HepG2 (cell line): ENCODE data around the gene UBE2J1. TPM values are rescaled to one million over a fixed set of nuclear protein-coding genes. Genes with fewer than 3 reads are reported as not detected.
"Not testable (repeated sequence)": the region's sequence is repeated elsewhere in the genome, so short reads cannot be mapped to it uniquely, and the experiment has no call there.

Experiments
- ATAC-seq: fragments of 200-7000 bp; cut with Tn5 transposase; 3 replicates; pipeline ENCODE4 v1.9.1; 2020; ENCODE audit warnings: mild to moderate bottlenecking, moderate library complexity
- BruUV-seq: library from RNA; stranded (reverse); fragments of 400-500 nt; replicated peaks from 2 replicates; lab custom pipeline; 2021; lab: Mats Ljungman, UMichigan
- CTCF ChIA-PET: fragments of 300-600 bp; formaldehyde crosslinking; extraction: SDS; loops from one replicate; lab custom pipeline; 2021; ENCODE audit warnings: low total read pairs, inconsistent platforms, low intra/inter-chr PET ratio; lab: Yijun Ruan, JAX
- POLR2A ChIA-PET: fragments of 350-600 bp; sonication (Branson Sonifier 250); formaldehyde crosslinking; loops from one replicate; lab custom pipeline; 2020; ENCODE audit warnings: antibody characterized with exemption, inconsistent platforms; lab: Yijun Ruan, JAX
- DNase-seq: peaks from one replicate; pipeline ENCODE4 v3.0.0-alpha.2; 2015; ENCODE audit warnings: low spot score
- FAIRE-seq: peaks from 3 replicates; lab custom pipeline; 2011; peaks lifted over from hg19 to GRCh38; lab: Jason Lieb, UNC
- H2AFZ ChIP-seq: one replicate; pipeline ENCODE4 v1.6.1; 2011; ENCODE audit warnings: low read length, inconsistent platforms
- H3K27ac ChIP-seq: fragments of 300-600 bp; 3 replicates; pipeline ENCODE4 v1.8.0; 2011; ENCODE audit warnings: mixed run types, mild to moderate bottlenecking, mixed read lengths, low read length, inconsistent platforms; ENCODE audit not compliant: insufficient read depth; ENCODE audit errors: extremely low read length
- H3K27me3 ChIP-seq, 2 experiments: fragments of 200-600 bp in 1 of 2; 2 replicates in 1 of 2; 3 replicates in 1 of 2; pipeline versions ENCODE4 v1.6.0 to v1.8.0; 2011; ENCODE audit warnings: low read length in 2 of 2, mild to moderate bottlenecking in 2 of 2, moderate library complexity in 2 of 2, inconsistent platforms in 1 of 2; ENCODE audit not compliant: insufficient read depth in 2 of 2, control insufficient read depth in 1 of 2
- H3K36me3 ChIP-seq, 2 experiments: fragments of 200-600 bp in 1 of 2; replicated peaks in 1 of 2; 2 replicates in 1 of 2; 3 replicates in 1 of 2; pipeline versions ENCODE4 v1.5.1 to v1.8.0; 2011; ENCODE audit warnings: low read length in 2 of 2, inconsistent platforms in 1 of 2; ENCODE audit not compliant: insufficient read depth in 2 of 2, control insufficient read depth in 1 of 2
- H3K4me1 ChIP-seq: 2 replicates; pipeline ENCODE4 v1.5.1; 2012; ENCODE audit warnings: low read length, inconsistent platforms; ENCODE audit not compliant: insufficient read depth
- H3K4me2 ChIP-seq: 2 replicates; pipeline ENCODE4 v1.6.0; 2011; ENCODE audit warnings: low read depth, low read length, inconsistent platforms
- H3K4me3 ChIP-seq, 3 experiments: fragments of 200-600 bp in 1 of 3; sonication (generic), shearing (Covaris generic) in 1 of 3; replicated peaks in 1 of 3; 2 replicates each; pipeline ENCODE4 v1.5.1; 2011 to 2016; ENCODE audit warnings: low read length in 3 of 3, inconsistent platforms in 2 of 3, low read depth in 2 of 3, mild to moderate bottlenecking in 2 of 3, control low read depth in 1 of 3, mixed read lengths in 1 of 3; ENCODE audit not compliant: insufficient read depth in 1 of 3
- H3K79me2 ChIP-seq: one replicate; pipeline ENCODE4 v1.6.1; 2011; ENCODE audit warnings: low read length, inconsistent platforms; ENCODE audit not compliant: insufficient read depth
- H3K9ac ChIP-seq: 2 replicates; pipeline ENCODE4 v1.6.0; 2011; ENCODE audit warnings: mild to moderate bottlenecking, low read depth, low read length, inconsistent platforms; ENCODE audit not compliant: insufficient read depth
- H3K9me3 ChIP-seq: 2 replicates; pipeline ENCODE4 v1.5.1; 2012; ENCODE audit warnings: mild to moderate bottlenecking, low read length
- H4K20me1 ChIP-seq: 2 replicates; pipeline ENCODE4 v1.6.0; 2011; ENCODE audit warnings: inconsistent platforms, mild to moderate bottlenecking, low read length, moderate library complexity; ENCODE audit not compliant: insufficient read depth
- HMG20B ChIP-seq: conservative IDR thresholded peaks from 2 replicates; pipeline ENCODE4 v1.6.1; 2016; ENCODE audit warnings: missing genetic modification reagents, missing compliant biosample characterization
- MTA1 ChIP-seq: sonication (generic); formaldehyde crosslinking; IDR thresholded peaks from 2 replicates; pipeline ENCODE4 v1.4.0; 2020; ENCODE audit warnings: missing genetic modification reagents, mild to moderate bottlenecking, borderline replicate concordance
- NCOA1 ChIP-seq: sonication (generic); formaldehyde crosslinking; IDR thresholded peaks from 2 replicates; pipeline ENCODE4 v1.9.0; 2021; ENCODE audit warnings: missing genetic modification reagents
- TEAD3 ChIP-seq: optimal IDR thresholded peaks from 2 replicates; pipeline ENCODE3; 2016; ENCODE audit warnings: borderline replicate concordance
- WGBS: methylation state at CpG from one replicate; pipeline ENCODE4 v1.1.6; 2017; ENCODE audit warnings: low lambda C conversion rate; 5-methylcytosine and 5-hydroxymethylcytosine counted together
- in situ Hi-C: cut with HindIII; loops from 2 replicates; pipeline ENCODE4 v1.10.0; 2017; ENCODE audit warnings: low pct_unique_long_range_greater_than_20kb; ENCODE audit not compliant: extremely low pct_ligation_motif_present
- intact Hi-C: fragments of 100-400 bp; cut with micrococcal nuclease; formaldehyde crosslinking; loops from one replicate; pipeline ENCODE4 v1.10.0; 2022; ENCODE audit not compliant: unreplicated experiment
- polyA plus RNA-seq, 8 experiments: library from polyadenylated mRNA; depleted of rRNA in 3 of 8; stranded (reverse) in 7 of 8; unstranded in 1 of 8; fragments of >200 nt; fragmentation: Illumina TruSeq in 4 of 8; extraction: Trizol in 4 of 8; gene quantifications; 2 replicates each; pipeline versions ENCODE4 v1.2.1 to v1.2.3, GENCODE V29; 2011 to 2016; ENCODE audit warnings: low read depth in 4 of 8, missing spikeins in 1 of 8, mixed read lengths in 1 of 8; ENCODE audit not compliant: insufficient read depth in 1 of 8
- total RNA-seq, 5 experiments: library from RNA; depleted of rRNA; stranded (reverse); fragments of >200 nt; fragmentation: Illumina TruSeq; extraction: Trizol; gene quantifications; 2 replicates each; pipeline ENCODE4 v1.2.3, GENCODE V29; 2016; ENCODE audit warnings: low read depth in 1 of 5
- TF ChIP-seq, protein P1 (sequence below): sonication (generic); formaldehyde crosslinking; IDR thresholded peaks from 2 replicates; pipeline ENCODE4 v1.8.1; 2023; ENCODE audit warnings: mild to moderate bottlenecking, missing genetic modification reagents, borderline replicate concordance
- TF ChIP-seq, protein P2 (sequence below), 2 experiments: fragments of 450-650 bp in 1 of 2; sonication (generic) in 1 of 2; formaldehyde crosslinking in 1 of 2; IDR thresholded peaks; 2 replicates each; pipeline versions ENCODE4 v1.6.1 to v1.8.0; 2016 to 2022; ENCODE audit warnings: antibody characterized with exemption in 1 of 2, mild to moderate bottlenecking in 1 of 2, missing genetic modification reagents in 1 of 2

The UBE2J1 gene
- total and polyA plus RNA-seq, 2 of the 13 experiments (the other 11 are each of a cell fraction or from before 2014, with no cell fraction given), result 19.3 to 24.6 TPM

DNA sequence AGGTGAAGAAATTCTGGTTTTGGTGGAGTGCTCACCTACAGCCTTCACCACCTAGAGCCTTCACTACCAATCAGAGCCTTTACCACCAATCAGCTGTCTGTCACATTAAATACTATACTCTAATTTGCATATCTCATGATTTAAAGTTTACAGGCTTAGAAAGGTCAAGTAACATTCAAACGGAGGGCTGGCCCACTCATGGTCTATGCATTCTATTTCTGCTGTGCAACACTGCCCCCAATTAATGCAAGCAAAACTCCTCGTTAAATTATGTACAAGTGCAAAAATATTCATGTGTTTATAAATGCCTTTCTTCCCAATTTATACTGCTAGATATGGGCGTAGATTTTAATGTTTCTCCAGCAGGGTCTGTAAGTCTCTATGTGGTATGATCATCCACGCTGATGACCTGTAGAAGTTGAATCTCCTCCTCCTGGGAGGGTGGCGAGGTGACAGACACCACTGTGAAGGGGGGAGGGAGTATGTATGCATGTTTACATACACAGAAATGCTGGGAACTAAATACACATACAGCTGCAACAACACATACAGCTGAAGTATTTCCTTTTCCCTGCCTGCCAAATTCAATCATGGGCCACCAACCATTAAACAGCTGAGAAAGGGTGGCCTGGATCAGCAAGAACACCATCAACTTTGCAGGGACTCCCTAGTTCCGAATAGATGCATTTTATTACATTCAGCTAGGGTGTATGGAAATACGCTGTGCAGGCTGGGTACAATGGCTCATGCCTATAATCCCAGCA lies 46.4 kb upstream of the UBE2J1 start:
- no peak for DNase-seq

DNA sequence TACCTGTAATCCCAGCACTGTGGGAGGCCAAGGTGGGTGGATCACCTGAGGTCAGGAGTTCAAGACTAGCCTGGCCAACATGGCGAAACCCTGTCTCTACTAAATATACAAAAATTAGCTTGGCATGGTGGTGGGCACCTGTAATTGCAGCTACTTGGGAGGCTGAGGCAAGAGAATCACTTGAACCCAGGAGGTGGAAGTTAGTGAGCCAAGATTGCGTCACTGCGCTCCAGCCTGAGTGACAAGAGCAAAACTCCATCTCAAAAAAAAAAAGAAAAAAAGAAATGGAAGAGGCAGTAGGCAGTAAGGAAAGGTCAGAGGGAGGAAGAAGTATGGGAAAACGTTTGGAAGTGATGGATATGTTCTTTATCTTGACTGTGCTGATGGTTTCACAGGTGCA lies 45.4 kb upstream of the UBE2J1 start:
- H3K4me2 ChIP-seq, H4K20me1 ChIP-seq, in situ Hi-C loops, H3K9me3 ChIP-seq, H3K79me2 ChIP-seq, H2AFZ ChIP-seq, FAIRE-seq, H3K27me3 ChIP-seq, POLR2A ChIA-PET, DNase-seq, ATAC-seq, CTCF ChIA-PET, BruUV-seq, intact Hi-C loops, H3K4me3 ChIP-seq, H3K27ac ChIP-seq, H3K4me1 ChIP-seq, H3K9ac ChIP-seq, H3K36me3 ChIP-seq: not testable (repeated sequence)
- WGBS, result 73% methylated on average over 4 of the region's 4 CpGs

More for the DNA sequence above, 46.4 kb upstream of the UBE2J1 start:
- FAIRE-seq, result no peak
- no peak overlapping the region for H3K27ac ChIP-seq
- no peak overlapping the region for H3K9ac ChIP-seq
- H3K4me2 ChIP-seq, result no peak overlapping the region
- CTCF ChIA-PET, result no interaction called here
- H3K27me3 ChIP-seq, result no peaks in the 10 kb centered on the region
- H3K4me1 ChIP-seq, result no peaks in the 10 kb centered on the region
- no TSS peak for BruUV-seq
- in situ Hi-C loops, result no loop called here
- H2AFZ ChIP-seq, result no peak overlapping the region
- POLR2A ChIA-PET, result no interaction called here
- no peak overlapping the region for H3K4me3 ChIP-seq
- H3K79me2 ChIP-seq, result no peaks in the 10 kb centered on the region
- no peaks in the 10 kb centered on the region for H3K36me3 ChIP-seq
- intact Hi-C loops, result no loop called here
- ATAC-seq, result no peak
- no peaks in the 10 kb centered on the region for H4K20me1 ChIP-seq
- TF ChIP-seq NCOA1 (no peak), MTA1 (CRISPR knock-in tag) (no peak), TEAD3 (CRISPR knock-in tag) (no peak), HMG20B (CRISPR knock-in tag) (no peak)
- TF ChIP-seq, protein P1, sequence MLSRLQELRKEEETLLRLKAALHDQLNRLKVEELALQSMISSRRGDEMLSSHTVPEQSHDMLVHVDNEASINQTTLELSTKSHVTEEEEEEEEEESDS (CRISPR knock-in tag), result no peak
- TF ChIP-seq, protein P2, sequence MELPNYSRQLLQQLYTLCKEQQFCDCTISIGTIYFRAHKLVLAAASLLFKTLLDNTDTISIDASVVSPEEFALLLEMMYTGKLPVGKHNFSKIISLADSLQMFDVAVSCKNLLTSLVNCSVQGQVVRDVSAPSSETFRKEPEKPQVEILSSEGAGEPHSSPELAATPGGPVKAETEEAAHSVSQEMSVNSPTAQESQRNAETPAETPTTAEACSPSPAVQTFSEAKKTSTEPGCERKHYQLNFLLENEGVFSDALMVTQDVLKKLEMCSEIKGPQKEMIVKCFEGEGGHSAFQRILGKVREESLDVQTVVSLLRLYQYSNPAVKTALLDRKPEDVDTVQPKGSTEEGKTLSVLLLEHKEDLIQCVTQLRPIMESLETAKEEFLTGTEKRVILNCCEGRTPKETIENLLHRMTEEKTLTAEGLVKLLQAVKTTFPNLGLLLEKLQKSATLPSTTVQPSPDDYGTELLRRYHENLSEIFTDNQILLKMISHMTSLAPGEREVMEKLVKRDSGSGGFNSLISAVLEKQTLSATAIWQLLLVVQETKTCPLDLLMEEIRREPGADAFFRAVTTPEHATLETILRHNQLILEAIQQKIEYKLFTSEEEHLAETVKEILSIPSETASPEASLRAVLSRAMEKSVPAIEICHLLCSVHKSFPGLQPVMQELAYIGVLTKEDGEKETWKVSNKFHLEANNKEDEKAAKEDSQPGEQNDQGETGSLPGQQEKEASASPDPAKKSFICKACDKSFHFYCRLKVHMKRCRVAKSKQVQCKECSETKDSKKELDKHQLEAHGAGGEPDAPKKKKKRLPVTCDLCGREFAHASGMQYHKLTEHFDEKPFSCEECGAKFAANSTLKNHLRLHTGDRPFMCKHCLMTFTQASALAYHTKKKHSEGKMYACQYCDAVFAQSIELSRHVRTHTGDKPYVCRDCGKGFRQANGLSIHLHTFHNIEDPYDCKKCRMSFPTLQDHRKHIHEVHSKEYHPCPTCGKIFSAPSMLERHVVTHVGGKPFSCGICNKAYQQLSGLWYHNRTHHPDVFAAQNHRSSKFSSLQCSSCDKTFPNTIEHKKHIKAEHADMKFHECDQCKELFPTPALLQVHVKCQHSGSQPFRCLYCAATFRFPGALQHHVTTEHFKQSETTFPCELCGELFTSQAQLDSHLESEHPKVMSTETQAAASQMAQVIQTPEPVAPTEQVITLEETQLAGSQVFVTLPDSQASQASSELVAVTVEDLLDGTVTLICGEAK (IDR thresholded peaks at IDR 0.05), result no peak
- TF ChIP-seq, protein P2 (CRISPR knock-in tag; IDR thresholded peaks at IDR 0.05), result no peak
- no peaks in the 10 kb centered on the region for H3K9me3 ChIP-seq
- WGBS, result 56% methylated on average over 7 of the region's 7 CpGs
